ENCODE results near the gene RPAP3. TPM values are rescaled to one million over a fixed set of nuclear protein-coding genes. Genes with fewer than 3 reads are reported as not detected.
"Not testable (repeated sequence)": the region's sequence is repeated elsewhere in the genome, so short reads cannot be mapped to it uniquely, and the experiment has no call there.

RPAP3 gene
- total RNA-seq, 4 donors from 2014 or later, result 10.5 to 14.2 (median 12.7) TPM

- DNase-seq (ENCODE audit: low spot score) (no peak), ATAC-seq (ENCODE audit: low FRiP score) (peak; percentile 91)
- TF ChIP-seq CTCF (IDR thresholded peaks at IDR 0.05), result no peak
Observed at GRCh38 chr12:47651368-47652254, 54.2 kb downstream of the RPAP3 start.

- ATAC-seq (ENCODE audit: low FRiP score) (no peak), DNase-seq (ENCODE audit: low spot score) (no peak)
- TF ChIP-seq CTCF (IDR thresholded peaks at IDR 0.05), result no peak
Observed at GRCh38 chr12:47650469-47650868, 55.4 kb downstream of the RPAP3 start.

- DNase-seq (ENCODE audit: low spot score) (no peak), ATAC-seq (ENCODE audit: low FRiP score) (no peak)
- TF ChIP-seq CTCF (IDR thresholded peaks at IDR 0.05), result no peak
Observed at GRCh38 chr12:47649381-47649780, 56.4 kb downstream of the RPAP3 start.

- no peak for TF ChIP-seq CTCF (IDR thresholded peaks at IDR 0.05)
- no peak for ATAC-seq (ENCODE audit: low FRiP score)
- DNase-seq (ENCODE audit: low spot score), result no peak
Observed at GRCh38 chr12:47648056-47648579, 57.7 kb downstream of the RPAP3 start.

GRCh38 chr12:47642310-47642709 is 63.5 kb downstream of the RPAP3 start:
- not testable (repeated sequence) for ATAC-seq (ENCODE audit: low FRiP score); DNase-seq (ENCODE audit: low spot score)

- ATAC-seq (ENCODE audit: low FRiP score), result no peak
Observed at GRCh38 chr12:47636908-47637780, 68.7 kb downstream of the RPAP3 start.

GRCh38 chr12:47635770-47636169 is 70.1 kb downstream of the RPAP3 start:
- DNase-seq (ENCODE audit: low spot score); ATAC-seq (ENCODE audit: low FRiP score): not testable (repeated sequence)

More at GRCh38 chr12:47636908-47637780, 68.7 kb downstream of the RPAP3 start:
- no peak for DNase-seq (ENCODE audit: low spot score)
- no peak for TF ChIP-seq CTCF (IDR thresholded peaks at IDR 0.05)
